ENCODE data around the gene RRP1B. TPM values are rescaled to one million over a fixed set of nuclear protein-coding genes. Genes with fewer than 3 reads are reported as not detected.
A peak's percentile ranks its signal among the peaks of the same experiment; 100 is the strongest.

The RRP1B gene
- total and polyA plus RNA-seq, 9 of the 15 experiments (the other 6 are each of a cell fraction or from before 2014, with no cell fraction given): 6.8 to 66.6 (median 41.9) TPM

DNA sequence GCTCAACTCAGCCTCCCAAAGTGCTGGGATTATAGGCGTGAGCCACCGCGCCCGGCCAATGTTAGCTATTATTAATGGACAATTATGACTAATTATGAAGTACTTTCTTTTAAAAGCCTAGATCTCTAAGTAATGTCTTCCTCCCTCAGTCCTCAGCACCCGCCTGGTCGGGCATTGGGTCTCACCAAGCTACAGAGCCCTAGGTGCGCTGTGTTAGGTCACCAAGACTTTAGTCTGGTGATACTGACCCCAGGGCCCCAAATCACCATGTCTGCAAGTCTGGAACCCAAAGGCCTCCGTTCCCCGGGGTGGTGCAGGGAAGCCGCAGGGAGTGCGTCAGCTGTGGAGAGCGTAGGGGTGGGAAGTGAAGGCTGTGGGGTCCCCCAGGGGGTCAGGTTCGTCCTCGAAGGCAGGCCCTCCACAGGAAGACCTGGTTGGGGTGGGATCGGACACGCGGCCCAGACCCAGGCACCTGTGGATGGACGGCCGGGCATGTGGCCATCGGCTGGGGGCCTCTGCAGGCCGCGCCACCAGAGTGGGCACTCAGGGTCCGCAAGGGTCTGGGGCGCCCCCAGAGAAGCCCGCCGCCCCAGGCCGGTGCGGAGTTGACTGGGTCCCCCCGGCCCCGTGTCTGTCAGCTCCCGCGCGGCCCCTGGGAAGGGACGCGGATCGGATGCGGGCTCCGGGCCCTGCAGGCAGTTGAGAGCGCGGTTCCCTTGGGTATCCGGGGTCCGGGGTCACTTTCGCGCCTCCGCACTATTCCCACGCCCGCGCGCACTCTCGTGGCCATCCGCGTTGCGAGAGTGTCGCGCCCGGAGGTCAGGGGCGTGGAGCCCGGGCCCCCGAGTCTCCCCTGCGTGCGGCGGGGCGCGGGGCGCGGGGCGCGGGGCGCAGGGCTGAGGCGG lies 58.9 kb downstream of the RRP1B start (continued):
- TF ChIP-seq, protein P1, sequence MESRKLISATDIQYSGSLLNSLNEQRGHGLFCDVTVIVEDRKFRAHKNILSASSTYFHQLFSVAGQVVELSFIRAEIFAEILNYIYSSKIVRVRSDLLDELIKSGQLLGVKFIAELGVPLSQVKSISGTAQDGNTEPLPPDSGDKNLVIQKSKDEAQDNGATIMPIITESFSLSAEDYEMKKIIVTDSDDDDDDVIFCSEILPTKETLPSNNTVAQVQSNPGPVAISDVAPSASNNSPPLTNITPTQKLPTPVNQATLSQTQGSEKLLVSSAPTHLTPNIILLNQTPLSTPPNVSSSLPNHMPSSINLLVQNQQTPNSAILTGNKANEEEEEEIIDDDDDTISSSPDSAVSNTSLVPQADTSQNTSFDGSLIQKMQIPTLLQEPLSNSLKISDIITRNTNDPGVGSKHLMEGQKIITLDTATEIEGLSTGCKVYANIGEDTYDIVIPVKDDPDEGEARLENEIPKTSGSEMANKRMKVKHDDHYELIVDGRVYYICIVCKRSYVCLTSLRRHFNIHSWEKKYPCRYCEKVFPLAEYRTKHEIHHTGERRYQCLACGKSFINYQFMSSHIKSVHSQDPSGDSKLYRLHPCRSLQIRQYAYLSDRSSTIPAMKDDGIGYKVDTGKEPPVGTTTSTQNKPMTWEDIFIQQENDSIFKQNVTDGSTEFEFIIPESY (CRISPR knock-in tag; IDR thresholded peaks at IDR 0.05): peak; percentile 49; the same call in 1 of the 2 replicates
- peak in 1 of 2 experiments; percentile 59; a peak in 1 of 4 replicates for TF ChIP-seq HDAC1 (IDR thresholded peaks at IDR 0.05)
- TF ChIP-seq, protein P2, sequence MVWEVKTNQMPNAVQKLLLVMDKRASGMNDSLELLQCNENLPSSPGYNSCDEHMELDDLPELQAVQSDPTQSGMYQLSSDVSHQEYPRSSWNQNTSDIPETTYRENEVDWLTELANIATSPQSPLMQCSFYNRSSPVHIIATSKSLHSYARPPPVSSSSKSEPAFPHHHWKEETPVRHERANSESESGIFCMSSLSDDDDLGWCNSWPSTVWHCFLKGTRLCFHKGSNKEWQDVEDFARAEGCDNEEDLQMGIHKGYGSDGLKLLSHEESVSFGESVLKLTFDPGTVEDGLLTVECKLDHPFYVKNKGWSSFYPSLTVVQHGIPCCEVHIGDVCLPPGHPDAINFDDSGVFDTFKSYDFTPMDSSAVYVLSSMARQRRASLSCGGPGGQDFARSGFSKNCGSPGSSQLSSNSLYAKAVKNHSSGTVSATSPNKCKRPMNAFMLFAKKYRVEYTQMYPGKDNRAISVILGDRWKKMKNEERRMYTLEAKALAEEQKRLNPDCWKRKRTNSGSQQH (CRISPR knock-in tag; IDR thresholded peaks at IDR 0.05): peak; percentile 71; the same call in 1 of the 2 replicates
- no peak for TF ChIP-seq ZNF717 (CRISPR knock-in tag; IDR thresholded peaks at IDR 0.05)
- 0 out of 2 replicates have a peak, but pooled peaks have one; percentile 19 for TF ChIP-seq ARID2 (IDR thresholded peaks at IDR 0.05)
- TF ChIP-seq GATAD2A (IDR thresholded peaks at IDR 0.05): peak; percentile 79; the same call in 1 of the 2 replicates
- TF ChIP-seq SAFB (IDR thresholded peaks at IDR 0.05; ENCODE audit: borderline replicate concordance, low read depth, low read length): peak; percentile 91
- TF ChIP-seq BCL6 (CRISPR knock-in tag; IDR thresholded peaks at IDR 0.05): no peak
- no peak for TF ChIP-seq TEAD4 (IDR thresholded peaks at IDR 0.05; ENCODE audit: low read length)
- 0 out of 2 replicates have a peak, but pooled peaks have one; percentile 39 for TF ChIP-seq TEAD4 (CRISPR knock-in tag; IDR thresholded peaks at IDR 0.05; ENCODE audit: borderline replicate concordance)
- TF ChIP-seq WHSC1 (IDR thresholded peaks at IDR 0.05; ENCODE audit: low read length): no peak
- TF ChIP-seq FOXA3 (CRISPR knock-in tag; conservative IDR thresholded peaks at IDR 0.05 in 1 of 2, IDR thresholded peaks at IDR 0.05 in 1 of 2): no peak
- TF ChIP-seq E2F3 (CRISPR knock-in tag; IDR thresholded peaks at IDR 0.05): peak; percentile 56; the same call in 1 of the 2 replicates
- peak; percentile 60; the same call in 1 of the 2 replicates for TF ChIP-seq CBFB (CRISPR knock-in tag; IDR thresholded peaks at IDR 0.05)
- peak; percentile 69; the same call in 1 of the 2 replicates for TF ChIP-seq GABPB1 (CRISPR knock-in tag; IDR thresholded peaks at IDR 0.05)

Data from K562 (cell line).